Stimulated activated CD4-positive, alpha-beta T cell treated with anti-CD3 and anti-CD28 coated beads, TNF-alpha, amount 100 ng/mL, for 4 hours (primary cell): ENCODE data around the gene PTPRN2.

Experiments used
- DNase-seq, 3 experiments: peaks; one replicate each; pipeline ENCODE4 v3.0.0-alpha.2; 2020; ENCODE audit warnings: low read depth in 3 of 3

PTPRN2 gene

GRCh38 chr7:157652954-157653826, 934.4 kb downstream of the PTPRN2 start:
- DNase-seq = no peak

- no peak for DNase-seq
Observed at GRCh38 chr7:157652161-157652953, 935.3 kb downstream of the PTPRN2 start.

- DNase-seq = no peak
Observed at GRCh38 chr7:157651366-157652160, 936.1 kb downstream of the PTPRN2 start.

GRCh38 chr7:157650801-157651200, 936.8 kb downstream of the PTPRN2 start:
- DNase-seq = no peak

GRCh38 chr7:157650131-157650631, 937.4 kb downstream of the PTPRN2 start:
- no peak for DNase-seq

GRCh38 chr7:157646551-157646950, 941.1 kb downstream of the PTPRN2 start:
- DNase-seq = no peak

GRCh38 chr7:157645539-157645938, 942.1 kb downstream of the PTPRN2 start:
- no peak for DNase-seq

- DNase-seq = no peak
Observed at GRCh38 chr7:157644946-157645345, 942.7 kb downstream of the PTPRN2 start.

- DNase-seq = no peak
Observed at GRCh38 chr7:157643525-157643970, 944.1 kb downstream of the PTPRN2 start.

- no peak for DNase-seq
Observed at GRCh38 chr7:157641866-157642265, 945.8 kb downstream of the PTPRN2 start.

- no peak for DNase-seq
Observed at GRCh38 chr7:157640144-157640543, 947.5 kb downstream of the PTPRN2 start.

- DNase-seq = no peak
Observed at GRCh38 chr7:157638563-157638962, 949.1 kb downstream of the PTPRN2 start.

- DNase-seq = no peak
Observed at GRCh38 chr7:157637216-157637949, 950.2 kb downstream of the PTPRN2 start.

GRCh38 chr7:157635669-157636068, 952.0 kb downstream of the PTPRN2 start:
- DNase-seq = no peak

GRCh38 chr7:157635148-157635500, 952.5 kb downstream of the PTPRN2 start:
- no peak for DNase-seq

GRCh38 chr7:157634401-157635147, 953.0 kb downstream of the PTPRN2 start:
- DNase-seq = no peak

- DNase-seq = no peak
Observed at GRCh38 chr7:157633465-157634185, 954.0 kb downstream of the PTPRN2 start.

- DNase-seq = no peak
Observed at GRCh38 chr7:157630301-157630853, 957.2 kb downstream of the PTPRN2 start.

- no peak for DNase-seq
Observed at GRCh38 chr7:157628456-157628855, 959.2 kb downstream of the PTPRN2 start.
